HG02840 (cell line): Measurements from ENCODE around the gene JAKMIP2.
"Not testable (repeated sequence)": the region's sequence is repeated elsewhere in the genome, so short reads cannot be mapped to it uniquely, and the experiment has no call there.

Source experiments
- ATAC-seq: cut with Tn5 transposase; IDR thresholded peaks from one replicate; pipeline ENCODE4 v1.9.1; 2021; ENCODE audit warnings: mild to moderate bottlenecking, moderate library complexity, moderate number of reproducible peaks; ENCODE audit not compliant: unreplicated experiment, low FRiP score

Gene JAKMIP2

GRCh38 chr5:147782110-147783028 lies at the start of gene JAKMIP2:
Gene JAKMIP2 (minus strand): TSS chr5:147782728. CDS start chr5:147671806, 110,922 bp downstream.
- ATAC-seq = peak; percentile 69

- no peak for ATAC-seq
Observed at GRCh38 chr5:147831465-147831864, 48.9 kb upstream of the JAKMIP2 start, which contains the start of gene SPINK1. Gene SPINK1 (minus strand): TSS chr5:147831671. CDS start chr5:147831577, 94 bp downstream.

- no peak for ATAC-seq
Observed at GRCh38 chr5:147830035-147830434, 47.5 kb upstream of the JAKMIP2 start.

DNA sequence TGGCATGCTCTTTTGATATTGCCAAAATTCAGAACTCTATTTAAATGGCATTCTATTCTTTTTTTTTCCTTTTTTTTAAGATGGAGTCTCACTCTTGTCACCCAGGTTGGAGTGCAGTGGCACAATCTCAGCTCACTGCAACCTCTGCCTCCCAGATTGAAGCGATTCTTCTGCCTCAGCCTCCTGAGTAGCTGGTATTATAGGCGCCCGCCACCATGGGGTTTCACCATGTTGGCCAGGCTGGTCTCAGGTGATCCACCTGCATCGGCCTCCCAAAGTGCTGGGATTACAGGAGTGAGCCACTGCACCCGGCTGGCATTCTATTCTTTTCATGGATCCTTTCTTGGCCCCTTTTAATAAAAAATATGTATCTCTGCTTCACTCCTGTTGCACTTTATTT lies 44.5 kb upstream of the JAKMIP2 start:
- ATAC-seq = not testable (repeated sequence)

- ATAC-seq = no peak
Observed at GRCh38 chr5:147826361-147826760, 43.8 kb upstream of the JAKMIP2 start.

- no peak for ATAC-seq
Observed at GRCh38 chr5:147822686-147823491, 40.4 kb upstream of the JAKMIP2 start.

- ATAC-seq = not testable (repeated sequence)
Observed at GRCh38 chr5:147822222-147822621, 39.7 kb upstream of the JAKMIP2 start.

GRCh38 chr5:147821766-147822165 lies 39.2 kb upstream of the JAKMIP2 start:
- ATAC-seq = no peak

- no peak for ATAC-seq
Observed at GRCh38 chr5:147819261-147819770, 36.8 kb upstream of the JAKMIP2 start.

DNA sequence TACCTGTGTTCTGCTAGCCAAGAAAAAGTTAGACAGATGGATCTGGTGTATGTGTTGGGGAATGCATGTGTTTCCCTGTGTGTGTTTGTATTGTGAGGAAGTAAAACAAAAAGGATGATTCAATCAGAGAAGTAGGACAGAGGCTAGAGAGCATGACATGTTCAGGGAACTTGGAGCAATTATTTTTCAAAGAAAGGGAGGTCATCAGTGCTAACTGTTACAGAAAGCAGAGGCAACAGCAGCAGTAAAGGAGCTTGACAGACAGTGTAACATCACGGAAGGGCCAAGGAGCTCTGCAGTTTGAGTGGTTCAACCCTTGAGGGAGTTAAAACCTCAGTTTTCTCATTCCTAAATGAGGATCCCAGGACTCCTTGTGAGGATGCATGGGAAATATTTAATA lies 35.8 kb upstream of the JAKMIP2 start:
- no peak for ATAC-seq

GRCh38 chr5:147813696-147814095 lies 31.2 kb upstream of the JAKMIP2 start:
- no peak for ATAC-seq

DNA sequence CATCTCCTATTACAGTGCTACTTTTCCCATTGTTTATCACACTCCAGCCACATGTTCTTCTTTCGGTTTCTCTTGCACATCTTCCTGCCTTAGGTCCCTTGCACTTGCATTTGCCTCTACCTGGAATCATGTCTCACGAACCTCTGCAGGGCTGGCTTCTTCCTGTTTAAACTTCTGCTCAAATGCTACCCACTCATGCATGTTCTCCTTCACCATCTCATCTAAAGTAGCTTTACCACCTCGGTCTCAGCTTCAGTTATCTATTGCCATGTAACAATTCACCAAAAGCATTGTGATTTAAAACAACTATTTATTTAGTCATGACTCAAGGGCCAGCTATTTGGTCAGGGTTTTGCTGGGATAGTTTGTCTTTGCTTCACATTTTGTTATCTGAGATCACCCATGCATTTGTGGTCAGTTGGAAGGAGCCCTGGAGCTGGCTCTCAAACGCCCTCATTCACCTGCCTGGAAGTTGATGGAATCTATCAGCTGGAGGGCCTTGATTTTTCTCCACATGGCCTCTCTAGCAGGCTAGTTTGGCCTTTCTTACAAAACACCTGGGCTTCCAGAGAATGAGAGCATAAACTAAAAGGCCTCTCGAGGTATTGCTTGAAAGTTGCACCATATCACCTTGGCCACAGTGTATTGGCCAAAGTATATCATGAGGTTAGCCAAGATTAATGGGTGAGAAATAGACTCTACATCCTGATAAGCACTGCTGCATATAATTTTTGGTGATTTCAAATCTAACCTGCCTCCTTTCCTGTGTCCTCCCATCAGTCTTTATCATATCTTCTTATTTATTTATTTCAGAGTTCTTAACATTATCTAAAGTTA lies 27.5 kb upstream of the JAKMIP2 start:
- ATAC-seq = no peak

GRCh38 chr5:147805030-147805454 lies 22.5 kb upstream of the JAKMIP2 start:
- no peak for ATAC-seq

- ATAC-seq = no peak
Observed at GRCh38 chr5:147804334-147804733, 21.8 kb upstream of the JAKMIP2 start.

DNA sequence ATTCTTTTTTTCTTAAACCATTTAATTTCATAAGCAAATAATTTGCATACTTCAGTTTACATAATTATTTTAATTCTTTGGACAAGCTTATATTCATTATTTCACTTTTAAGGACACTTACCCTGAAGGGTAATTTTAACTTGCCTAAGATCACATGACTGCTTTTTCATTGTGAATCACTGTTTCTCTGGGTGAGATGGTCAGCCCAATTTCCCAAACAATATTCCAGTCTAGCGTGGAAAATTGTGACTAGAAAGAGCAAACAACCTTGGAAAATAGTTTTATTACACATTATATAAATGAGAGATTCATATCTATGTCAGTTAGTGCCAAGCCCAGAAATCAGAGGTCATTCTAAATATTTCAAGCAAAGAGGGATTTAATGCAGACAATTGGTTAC lies 21.4 kb upstream of the JAKMIP2 start:
- ATAC-seq = no peak

GRCh38 chr5:147803161-147803560 lies 20.6 kb upstream of the JAKMIP2 start:
- not testable (repeated sequence) for ATAC-seq

- ATAC-seq = no peak
Observed at GRCh38 chr5:147801461-147801860, 18.9 kb upstream of the JAKMIP2 start.

GRCh38 chr5:147800491-147800890 lies 18.0 kb upstream of the JAKMIP2 start:
- no peak for ATAC-seq

GRCh38 chr5:147796556-147797308 lies 14.2 kb upstream of the JAKMIP2 start:
- ATAC-seq = no peak
